ENCODE measurements around the gene ZFPM1.

Gene ZFPM1

GRCh38 chr16:88561485-88562359 is 108.6 kb downstream of the ZFPM1 start:
- peak; percentile 32 to 40 for DNase-seq (ENCODE audit: low read depth in 2 of 2)

DNA sequence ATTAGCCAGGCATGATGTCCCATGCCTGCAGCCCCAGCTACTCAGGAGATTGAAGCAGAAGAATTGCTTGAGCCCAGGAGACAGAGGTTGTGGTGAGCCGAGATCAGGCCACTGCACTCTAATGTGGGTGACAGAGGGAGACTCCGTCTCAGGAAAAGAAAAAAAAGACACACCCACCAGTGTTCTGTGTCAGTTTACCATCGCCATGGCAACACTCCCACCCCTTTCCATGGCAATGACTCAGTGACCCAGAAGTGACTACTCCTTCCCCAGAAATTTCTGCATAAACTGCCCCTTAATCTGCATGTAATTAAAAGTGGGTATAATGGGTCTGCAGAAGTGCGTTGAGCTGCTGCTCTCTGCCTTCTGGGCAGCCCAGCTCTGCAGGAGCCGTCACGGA is 113.1 kb downstream of the ZFPM1 start:
- DNase-seq (ENCODE audit: low read depth in 2 of 2) = peak; percentile 72 to 77

- no peak for DNase-seq (ENCODE audit: low read depth in 2 of 2)
Measured at GRCh38 chr16:88568710-88569613, 115.9 kb downstream of the ZFPM1 start.

DNA sequence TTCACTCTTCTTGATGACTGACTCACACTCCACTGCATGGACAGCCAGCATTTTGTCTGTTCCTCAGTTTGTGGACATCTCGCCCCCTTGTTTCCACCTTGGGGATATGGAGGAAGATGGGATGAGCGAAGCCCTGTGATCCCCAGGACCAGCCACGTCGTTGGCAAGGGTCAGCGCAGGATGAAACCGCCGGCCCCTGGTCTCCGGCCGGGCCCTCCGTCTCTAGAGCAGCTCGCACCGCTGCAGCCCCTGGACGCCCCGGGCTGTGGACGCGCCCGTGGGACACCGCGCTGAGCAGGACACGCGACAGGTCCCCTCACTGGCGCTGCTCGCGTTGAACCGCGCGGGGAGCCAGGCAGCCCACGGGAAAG is 116.5 kb downstream of the ZFPM1 start:
- no peak for DNase-seq (ENCODE audit: low read depth in 2 of 2)

DNA sequence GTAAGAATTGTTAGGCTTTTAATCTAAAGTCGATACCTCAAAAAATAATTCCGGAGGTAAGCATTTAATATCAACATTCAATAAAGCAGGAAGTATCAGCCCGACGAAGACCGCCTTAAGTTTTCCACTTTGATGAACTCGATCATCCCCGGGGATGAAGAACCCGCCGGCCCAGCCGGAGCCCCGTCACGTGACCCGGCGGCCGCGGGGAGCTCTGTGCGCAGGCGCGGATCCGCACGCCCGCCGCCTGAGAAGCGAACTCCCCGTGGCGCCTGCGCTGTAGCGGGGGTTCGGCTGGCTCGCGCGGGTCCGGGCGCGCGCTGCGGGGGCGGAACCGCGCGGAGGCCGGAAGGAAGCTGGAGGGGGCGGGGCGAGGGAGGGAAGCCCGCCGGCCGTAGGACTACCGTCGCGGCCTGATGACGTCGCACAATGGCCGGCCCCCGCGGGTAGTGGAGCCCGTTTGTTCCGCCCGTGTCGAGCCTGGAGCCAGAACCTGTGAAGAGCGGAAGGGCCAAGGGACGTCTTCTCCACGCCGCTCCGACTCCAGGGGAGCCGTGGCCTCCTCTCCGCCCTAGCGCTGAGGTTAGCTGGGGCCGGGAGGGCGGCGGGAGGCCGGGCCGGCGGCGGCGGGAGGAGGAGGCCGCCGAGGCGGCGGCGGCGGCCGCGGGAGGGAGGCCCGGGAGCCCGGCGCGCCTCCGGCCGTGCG is 117.1 kb downstream of the ZFPM1 start, which contains the start of gene ZC3H18:
Gene ZC3H18 (plus strand): TSS at position 419 of the 706 bp plus-strand sequence. CDS start 6,721 bp downstream, outside the sequence.
- peak; percentile 96 to 97 for DNase-seq (ENCODE audit: low read depth in 2 of 2)

DNA sequence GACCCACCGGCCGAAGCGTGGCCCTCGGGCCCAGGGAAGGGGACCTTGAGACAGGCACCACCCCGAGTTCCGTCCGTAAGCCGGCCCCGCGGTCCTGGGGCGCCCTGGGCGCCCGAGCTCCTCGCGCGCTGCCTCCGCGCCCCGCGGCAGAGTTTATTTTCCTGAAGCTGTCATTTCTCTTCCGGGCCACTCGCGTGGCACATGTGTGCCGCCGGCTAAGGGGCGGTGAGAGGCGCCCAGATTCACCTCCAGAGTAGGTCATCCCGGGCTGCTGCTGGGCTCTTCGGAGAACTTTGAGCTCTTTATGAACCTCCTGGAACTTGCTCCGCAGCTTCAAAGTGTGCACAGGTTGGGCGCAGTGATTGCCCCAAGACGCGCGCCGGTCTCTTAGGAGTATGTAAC is 117.6 kb downstream of the ZFPM1 start:
- DNase-seq (ENCODE audit: low read depth in 2 of 2) = peak in 1 of 2 donors; percentile 18

- DNase-seq (ENCODE audit: low read depth in 2 of 2) = no peak
Measured at GRCh38 chr16:88575251-88575650, 122.2 kb downstream of the ZFPM1 start.

- DNase-seq (ENCODE audit: low read depth in 2 of 2) = no peak
Measured at GRCh38 chr16:88576307-88576706, 123.2 kb downstream of the ZFPM1 start.

DNA sequence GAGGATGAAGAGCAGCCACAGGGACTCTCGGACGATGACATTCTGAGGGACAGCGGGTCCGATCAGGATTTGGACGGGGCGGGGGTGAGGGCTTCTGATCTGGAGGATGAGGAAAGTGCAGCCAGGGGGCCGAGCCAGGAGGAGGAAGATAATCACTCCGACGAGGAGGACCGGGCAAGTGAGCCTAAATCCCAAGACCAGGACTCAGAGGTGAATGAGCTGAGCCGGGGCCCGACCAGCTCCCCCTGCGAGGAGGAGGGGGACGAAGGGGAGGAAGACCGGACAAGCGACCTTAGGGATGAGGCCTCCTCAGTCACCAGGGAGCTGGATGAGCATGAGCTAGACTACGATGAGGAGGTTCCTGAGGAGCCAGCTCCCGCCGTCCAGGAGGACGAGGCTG is 124.1 kb downstream of the ZFPM1 start:
- no peak for DNase-seq (ENCODE audit: low read depth in 2 of 2)

DNA sequence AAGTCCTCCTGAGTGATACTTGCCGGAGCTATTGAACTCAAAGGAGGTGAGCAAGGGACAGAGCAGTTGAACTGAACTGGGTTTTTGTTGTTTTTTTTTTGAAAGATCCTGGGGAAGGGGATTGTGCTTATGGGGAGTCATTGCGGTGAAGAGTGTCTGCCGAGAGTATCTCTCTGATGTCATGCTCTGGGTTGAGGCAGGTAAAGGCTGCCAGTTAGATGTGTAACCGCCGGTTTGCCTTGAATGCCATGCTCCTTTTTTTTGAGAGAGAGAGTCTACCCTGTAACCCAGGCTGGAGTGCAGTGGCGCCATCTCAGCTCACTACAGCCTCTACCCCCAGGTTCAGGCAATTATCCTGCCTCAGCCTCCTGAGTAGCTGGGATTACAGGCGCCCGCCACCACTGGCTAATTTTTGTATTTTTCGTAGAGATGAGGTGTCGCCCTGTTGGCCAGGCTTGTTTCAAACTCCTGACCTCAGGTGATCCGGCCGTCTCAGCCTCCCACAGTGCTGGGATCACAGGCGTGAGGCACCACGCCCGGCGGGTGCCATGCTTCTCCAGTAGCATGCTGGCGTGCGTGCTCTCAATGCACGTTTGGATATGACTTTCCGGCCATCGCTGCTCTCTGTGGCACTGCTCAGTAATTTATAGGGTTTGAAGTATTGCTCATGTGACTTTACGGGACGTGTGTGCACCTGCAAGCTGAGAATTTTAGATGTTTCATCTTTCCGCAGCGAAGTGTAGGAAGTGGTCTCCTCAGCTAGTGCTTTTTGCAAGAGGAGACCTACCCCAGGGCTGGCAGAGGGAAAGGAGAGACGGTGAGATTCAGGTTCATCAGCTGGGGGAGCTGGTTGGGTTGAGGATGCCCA is 125.6 kb downstream of the ZFPM1 start:
- DNase-seq (ENCODE audit: low read depth in 2 of 2) = no peak

GRCh38 chr16:88580371-88580770 is 127.3 kb downstream of the ZFPM1 start:
- no peak for DNase-seq (ENCODE audit: low read depth in 2 of 2)

DNA sequence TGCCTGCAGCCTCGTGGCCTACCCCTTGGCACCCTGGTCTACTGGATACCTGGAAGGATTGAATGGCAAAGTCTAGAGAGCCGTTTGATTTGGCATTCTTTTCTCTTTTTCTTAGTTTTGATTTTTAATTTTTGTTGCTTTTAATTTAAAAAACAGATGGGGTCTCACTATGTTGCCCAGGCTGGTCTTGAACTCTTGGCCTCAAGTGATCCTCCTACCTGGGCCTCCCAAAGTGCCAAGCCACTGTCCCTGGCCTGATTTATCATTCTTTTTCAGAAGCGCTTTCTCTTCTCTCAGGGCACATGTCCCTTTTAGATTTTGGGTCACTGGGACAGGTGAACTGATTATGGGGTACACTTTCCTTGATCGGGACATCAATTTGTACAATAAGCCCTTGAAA is 128.0 kb downstream of the ZFPM1 start:
- DNase-seq (ENCODE audit: low read depth in 2 of 2) = no peak

- no peak for DNase-seq (ENCODE audit: low read depth in 2 of 2)
Measured at GRCh38 chr16:88582912-88583575, 130.0 kb downstream of the ZFPM1 start.

- DNase-seq (ENCODE audit: low read depth in 2 of 2) = no peak
Measured at GRCh38 chr16:88584676-88585075, 131.6 kb downstream of the ZFPM1 start.

DNA sequence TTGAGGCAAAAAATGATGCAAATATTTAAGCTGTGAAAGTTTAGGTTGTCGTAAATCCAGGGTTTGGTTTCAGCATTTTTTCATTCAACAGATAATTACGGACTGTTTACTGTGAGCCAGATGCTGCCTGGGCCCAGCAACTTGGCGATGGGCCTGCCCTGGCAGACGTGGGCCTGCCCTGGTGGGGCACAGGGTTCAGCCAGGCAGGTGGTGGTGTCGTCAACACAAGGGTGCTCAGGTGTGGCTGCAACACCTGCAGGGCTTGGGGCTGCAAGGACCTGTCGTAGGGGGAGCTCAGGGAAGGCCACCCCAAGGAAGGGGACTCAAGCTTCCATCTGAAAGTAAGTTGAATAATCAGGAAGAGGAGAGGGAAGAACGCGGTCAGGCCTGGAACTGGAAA is 132.2 kb downstream of the ZFPM1 start:
- DNase-seq (ENCODE audit: low read depth in 2 of 2) = no peak

GRCh38 chr16:88585927-88586581 is 133.0 kb downstream of the ZFPM1 start:
- no peak for DNase-seq (ENCODE audit: low read depth in 2 of 2)
